Activated T-cell treated with anti-CD3 and anti-CD28 coated beads, Interleukin-2, amount 50 U/mL, for 24 hours (primary cell): ENCODE data around the gene GLCE.
"Not testable (repeated sequence)": the region's sequence is repeated elsewhere in the genome, so short reads cannot be mapped to it uniquely, and the experiment has no call there.

Experiments used
- DNase-seq: peaks from one replicate; pipeline ENCODE4 v3.0.0-alpha.2; 2020
- H3K27ac Mint-ChIP-seq: 2 replicates; pipeline ENCODE4 v1.8.0; 2020; ENCODE audit warnings: mild to moderate bottlenecking, mixed read lengths
- H3K27me3 Mint-ChIP-seq: 2 replicates; pipeline ENCODE4 v1.8.0; 2020; ENCODE audit warnings: mixed read lengths
- H3K36me3 Mint-ChIP-seq: 2 replicates; pipeline ENCODE4 v1.8.0; 2020; ENCODE audit warnings: low read depth, mixed read lengths
- H3K4me1 Mint-ChIP-seq: 2 replicates; pipeline ENCODE4 v1.8.0; 2020; ENCODE audit warnings: low read depth, mixed read lengths
- H3K4me3 Mint-ChIP-seq: 2 replicates; pipeline ENCODE4 v1.8.0; 2020; ENCODE audit warnings: mild to moderate bottlenecking, moderate library complexity, mixed read lengths
- H3K9me3 Mint-ChIP-seq: 2 replicates; pipeline ENCODE4 v1.8.0; 2020; ENCODE audit warnings: mixed read lengths

GLCE gene

DNA sequence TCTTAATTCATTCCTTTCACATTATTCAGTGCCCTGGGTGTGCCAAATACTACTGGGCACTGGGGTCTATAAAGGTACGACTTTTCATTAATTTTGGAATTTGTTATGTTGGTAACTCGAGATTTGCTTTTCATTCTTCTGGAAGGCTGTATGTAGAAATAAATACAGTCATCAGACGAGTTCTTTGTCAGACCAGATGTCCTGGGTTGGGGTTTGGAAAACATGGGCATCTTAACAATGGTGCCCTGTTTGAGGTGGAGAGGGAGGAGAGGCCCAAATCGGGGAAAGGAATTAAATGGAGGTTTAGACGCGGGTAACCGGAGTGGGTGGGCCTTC, 662 bp upstream of the GLCE start:
- Mint-ChIP-seq H3K27ac (peak overlapping the region; percentile 65), H3K4me1 (peaks cover 12% of the 10 kb centered on the region), H3K27me3 (peaks cover 12% of the 10 kb centered on the region), H3K9me3 (no peaks in the 10 kb centered on the region), H3K36me3 (peaks cover 5% of the 10 kb centered on the region), H3K4me3 (peak overlapping the region; percentile 92)
- DNase-seq, result no peak

DNA sequence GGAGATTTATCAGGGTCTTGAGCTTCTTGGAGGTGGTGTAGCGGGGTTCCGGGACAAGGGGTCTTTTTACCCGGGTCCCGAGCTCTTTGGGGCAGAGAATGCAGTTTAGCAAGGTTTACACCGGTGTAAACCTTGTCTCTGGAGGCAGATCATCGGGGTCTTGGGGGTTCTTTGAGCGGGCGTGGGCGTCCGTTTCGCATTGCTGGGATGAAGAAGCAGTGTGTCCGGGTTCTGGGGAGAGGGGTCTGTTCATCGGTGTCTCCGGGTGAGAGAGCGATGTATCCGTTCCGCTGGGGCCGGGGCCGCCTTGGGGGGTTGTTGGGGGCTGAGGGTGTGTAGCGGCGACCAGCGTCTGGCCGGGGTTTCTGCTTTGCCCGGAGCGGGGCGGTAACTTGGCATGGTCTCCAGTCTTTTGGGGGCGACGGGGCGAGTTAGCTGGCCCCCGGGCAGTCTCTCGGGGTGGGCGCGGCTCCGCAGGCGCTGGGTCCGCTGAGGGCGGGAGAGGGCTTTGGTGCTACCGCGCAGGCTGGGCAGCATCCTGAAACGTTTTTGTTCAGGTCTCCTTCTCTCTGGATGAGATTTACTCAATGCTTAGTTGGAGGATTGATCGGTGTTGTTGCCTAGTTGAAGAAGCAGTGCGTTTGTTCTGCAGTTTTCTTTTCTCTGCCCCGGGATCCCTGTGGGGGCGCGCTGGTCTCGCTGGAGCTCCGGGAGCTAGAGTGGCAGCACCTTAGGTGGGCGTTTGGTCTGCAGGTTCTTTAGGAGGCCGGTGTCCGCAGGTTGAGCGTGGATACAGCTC, 843 bp downstream of the GLCE start:
- peak overlapping the region; percentile 78 for H3K27ac Mint-ChIP-seq
- peaks cover 16% of the 10 kb centered on the region for H3K4me1 Mint-ChIP-seq
- H3K4me3 Mint-ChIP-seq, result peak overlapping the region; percentile 92

DNA sequence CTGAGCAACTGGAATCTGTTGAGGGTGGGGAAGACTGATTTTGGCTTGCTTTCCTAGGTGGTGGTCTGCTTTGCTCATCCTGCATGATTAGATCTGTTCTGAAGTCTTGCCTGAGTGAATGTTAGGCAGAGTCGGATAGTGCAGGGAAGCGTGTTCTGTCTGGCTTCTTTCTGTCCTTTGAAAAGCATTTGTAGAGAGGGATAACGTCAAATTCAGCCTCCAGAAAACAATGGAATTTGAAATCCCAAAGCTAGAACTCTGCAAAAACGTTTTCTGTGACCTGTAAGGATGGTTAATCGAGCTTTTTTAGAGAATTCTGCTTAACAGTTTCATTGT, 1.4 kb downstream of the GLCE start:
- no peak for DNase-seq
- Mint-ChIP-seq H3K36me3 (peaks cover 5% of the 10 kb centered on the region), H3K4me3 (peak overlapping the region; percentile 92), H3K27ac (peak overlapping the region; percentile 6), H3K4me1 (peaks cover 16% of the 10 kb centered on the region), H3K27me3 (peaks cover 4% of the 10 kb centered on the region), H3K9me3 (no peaks in the 10 kb centered on the region)

More for the DNA sequence above, 843 bp downstream of the GLCE start:
- Mint-ChIP-seq H3K36me3 (peaks cover 5% of the 10 kb centered on the region), H3K9me3 (no peaks in the 10 kb centered on the region), H3K27me3 (peaks cover 4% of the 10 kb centered on the region)
- peak; percentile 61 for DNase-seq

GRCh38 chr15:69163141-69163669, 2.8 kb downstream of the GLCE start:
- Mint-ChIP-seq H3K27me3 (peaks cover 4% of the 10 kb centered on the region), H3K27ac (no peak overlapping the region), H3K9me3 (no peaks in the 10 kb centered on the region), H3K4me3 (no peak overlapping the region), H3K4me1 (peaks cover 16% of the 10 kb centered on the region), H3K36me3 (peaks cover 5% of the 10 kb centered on the region)
- DNase-seq, result no peak

GRCh38 chr15:69164807-69165636, 4.6 kb downstream of the GLCE start:
- DNase-seq, result no peak
- Mint-ChIP-seq H3K27me3 (peaks cover 4% of the 10 kb centered on the region), H3K4me3 (no peak overlapping the region), H3K27ac (no peak overlapping the region), H3K4me1 (peaks cover 12% of the 10 kb centered on the region), H3K9me3 (no peaks in the 10 kb centered on the region), H3K36me3 (peaks cover 5% of the 10 kb centered on the region)

GRCh38 chr15:69165637-69166025, 5.2 kb downstream of the GLCE start:
- no peak for DNase-seq
- peaks cover 5% of the 10 kb centered on the region for H3K36me3 Mint-ChIP-seq
- peaks cover 12% of the 10 kb centered on the region for H3K4me1 Mint-ChIP-seq
- H3K27me3 Mint-ChIP-seq, result peaks cover 4% of the 10 kb centered on the region
- H3K9me3 Mint-ChIP-seq, result no peaks in the 10 kb centered on the region
- H3K4me3 Mint-ChIP-seq, result no peak overlapping the region
- H3K27ac Mint-ChIP-seq, result no peak overlapping the region

- H3K4me3 Mint-ChIP-seq, result no peak overlapping the region
- no peak for DNase-seq
- no peaks in the 10 kb centered on the region for H3K27me3 Mint-ChIP-seq
- H3K9me3 Mint-ChIP-seq, result no peaks in the 10 kb centered on the region
- H3K27ac Mint-ChIP-seq, result no peak overlapping the region
- peaks cover 4% of the 10 kb centered on the region for H3K4me1 Mint-ChIP-seq
- H3K36me3 Mint-ChIP-seq, result no peaks in the 10 kb centered on the region
These were observed 6.9 kb downstream of the GLCE start for GRCh38 chr15:69167218-69167846.

- not testable (repeated sequence) for H3K4me1 Mint-ChIP-seq, H3K4me3 Mint-ChIP-seq, H3K36me3 Mint-ChIP-seq, DNase-seq, H3K9me3 Mint-ChIP-seq, H3K27ac Mint-ChIP-seq, H3K27me3 Mint-ChIP-seq
These were observed 7.9 kb downstream of the GLCE start for GRCh38 chr15:69168361-69168760.

GRCh38 chr15:69169540-69169939, 9.1 kb downstream of the GLCE start:
- DNase-seq, H3K9me3 Mint-ChIP-seq, H3K27ac Mint-ChIP-seq, H3K27me3 Mint-ChIP-seq, H3K4me3 Mint-ChIP-seq, H3K36me3 Mint-ChIP-seq, H3K4me1 Mint-ChIP-seq: not testable (repeated sequence)

GRCh38 chr15:69170597-69170996, 10.2 kb downstream of the GLCE start:
- H3K27ac Mint-ChIP-seq, result no peak overlapping the region
- H3K9me3 Mint-ChIP-seq, result no peaks in the 10 kb centered on the region
- no peak overlapping the region for H3K4me3 Mint-ChIP-seq
- no peaks in the 10 kb centered on the region for H3K27me3 Mint-ChIP-seq
- H3K4me1 Mint-ChIP-seq, result no peaks in the 10 kb centered on the region
- H3K36me3 Mint-ChIP-seq, result no peaks in the 10 kb centered on the region
- DNase-seq, result no peak

DNA sequence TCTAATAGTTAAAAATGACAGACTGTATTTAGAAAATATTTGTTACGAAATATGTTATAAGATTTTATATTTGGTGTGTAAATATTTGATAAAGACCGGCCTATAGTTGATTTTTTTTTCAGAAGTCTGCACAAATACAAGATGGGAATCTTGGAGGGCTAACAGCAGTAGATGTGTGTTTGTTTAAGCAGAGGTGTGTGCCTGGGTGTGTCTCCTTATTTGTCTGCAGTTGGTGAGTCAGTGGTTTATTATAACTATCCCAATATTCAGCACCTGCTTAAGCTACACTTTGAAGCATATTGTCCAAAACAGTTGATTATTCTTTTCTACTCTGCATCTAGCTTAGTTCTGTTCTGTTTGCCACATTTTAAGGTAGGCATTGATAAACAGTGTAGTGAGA, 12.4 kb downstream of the GLCE start:
- H3K27me3 Mint-ChIP-seq, result no peaks in the 10 kb centered on the region
- no peak overlapping the region for H3K4me3 Mint-ChIP-seq
- H3K4me1 Mint-ChIP-seq, result no peaks in the 10 kb centered on the region
- no peak overlapping the region for H3K27ac Mint-ChIP-seq
- DNase-seq, result no peak
- no peaks in the 10 kb centered on the region for H3K36me3 Mint-ChIP-seq
- no peaks in the 10 kb centered on the region for H3K9me3 Mint-ChIP-seq

DNA sequence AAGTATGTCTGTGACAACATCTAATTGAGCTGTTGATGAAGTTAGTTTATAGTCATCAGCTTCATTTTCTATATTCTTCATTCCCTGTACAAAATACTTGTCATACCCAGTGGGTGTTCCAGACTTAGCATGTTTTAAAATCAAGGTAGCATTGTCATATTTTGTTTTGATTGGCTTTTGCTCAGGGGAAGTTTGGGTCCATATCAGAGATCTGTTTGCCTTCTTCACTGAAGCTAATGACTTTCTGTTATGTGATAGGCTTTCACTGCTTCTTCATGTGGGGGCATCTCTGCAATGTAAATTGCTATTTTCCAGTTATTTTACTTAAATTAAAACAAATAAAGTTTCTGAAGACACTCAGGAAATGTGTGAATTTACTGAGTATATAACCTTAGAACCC, 15.1 kb downstream of the GLCE start:
- Mint-ChIP-seq H3K27me3 (no peaks in the 10 kb centered on the region), H3K9me3 (no peaks in the 10 kb centered on the region), H3K4me1 (no peaks in the 10 kb centered on the region), H3K4me3 (no peak overlapping the region), H3K27ac (no peak overlapping the region), H3K36me3 (no peaks in the 10 kb centered on the region)
- DNase-seq, result no peak

DNA sequence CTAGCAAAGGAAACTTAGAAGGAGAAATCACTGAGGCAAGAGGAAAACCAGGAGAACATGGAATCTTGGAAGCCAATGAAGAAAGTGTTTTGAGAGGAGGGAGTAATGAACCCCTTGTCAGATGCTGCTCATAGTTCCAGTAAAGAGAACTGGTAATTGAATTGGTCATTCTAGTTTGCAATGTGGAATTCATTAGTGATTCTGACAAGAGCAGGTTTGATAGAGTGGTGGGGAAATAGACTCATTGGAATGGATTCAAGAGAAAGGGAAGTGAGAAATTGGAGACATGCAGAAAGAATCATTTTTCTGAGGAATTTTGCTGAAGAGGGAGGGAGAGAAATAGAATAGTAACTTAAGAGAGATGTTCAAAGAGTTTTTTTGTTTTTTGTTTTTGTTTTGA, 21.0 kb downstream of the GLCE start:
- H3K4me3 Mint-ChIP-seq, result no peak overlapping the region

DNA sequence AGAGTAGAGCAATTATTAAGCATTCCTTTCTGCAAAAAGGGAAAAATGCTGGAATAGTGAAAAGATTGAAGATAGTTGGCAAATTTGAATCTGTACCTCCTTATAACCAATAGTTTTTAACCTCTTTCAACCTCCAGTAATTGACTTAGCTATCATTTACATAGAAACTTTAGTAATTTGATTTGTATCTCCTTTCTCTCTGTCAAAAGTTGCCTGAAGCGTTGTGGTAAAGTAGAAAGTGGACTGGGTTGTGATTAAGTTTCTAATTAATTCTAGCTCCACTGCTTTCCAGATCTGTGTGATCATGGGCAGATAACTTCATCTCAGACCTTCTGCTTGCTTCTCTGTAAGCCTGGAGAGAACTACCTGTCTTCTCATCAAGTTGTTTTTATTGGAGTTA, 24.8 kb downstream of the GLCE start:
- Mint-ChIP-seq H3K27ac (no peak overlapping the region), H3K9me3 (peaks cover 4% of the 10 kb centered on the region), H3K4me1 (no peaks in the 10 kb centered on the region), H3K4me3 (no peak overlapping the region), H3K27me3 (no peaks in the 10 kb centered on the region), H3K36me3 (peaks cover 2% of the 10 kb centered on the region)
- DNase-seq, result no peak

More for the DNA sequence above, 21.0 kb downstream of the GLCE start:
- H3K27me3 Mint-ChIP-seq, result no peaks in the 10 kb centered on the region
- DNase-seq, result no peak
- no peaks in the 10 kb centered on the region for H3K9me3 Mint-ChIP-seq
- no peaks in the 10 kb centered on the region for H3K36me3 Mint-ChIP-seq
- H3K4me1 Mint-ChIP-seq, result no peaks in the 10 kb centered on the region
- H3K27ac Mint-ChIP-seq, result no peak overlapping the region

- Mint-ChIP-seq H3K27ac (no peak overlapping the region), H3K27me3 (no peaks in the 10 kb centered on the region), H3K9me3 (peaks cover 5% of the 10 kb centered on the region), H3K4me3 (no peak overlapping the region), H3K36me3 (peaks cover 2% of the 10 kb centered on the region), H3K4me1 (no peaks in the 10 kb centered on the region)
- DNase-seq, result no peak
These were observed 25.3 kb downstream of the GLCE start for GRCh38 chr15:69185706-69186105.
